K562 (cell line): ENCODE data around the gene NDUFB10.

ENCODE experiments used
- EP400 ChIP-seq: fragments of 450-650 bp; IDR thresholded peaks from 2 replicates; pipeline ENCODE4 v1.6.1; 2017; ENCODE audit warnings: antibody characterized with exemption, mild to moderate bottlenecking, moderate library complexity
- NFE2L1 ChIP-seq: fragments of 450-650 bp; IDR thresholded peaks from 2 replicates; pipeline ENCODE4 v1.6.1; 2016; ENCODE audit warnings: missing genetic modification characterization, low read depth, mild to moderate bottlenecking, missing compliant biosample characterization, moderate library complexity, borderline replicate concordance
- POLR2A ChIP-seq: fragments of 450-650 bp; conservative IDR thresholded peaks from 2 replicates; pipeline ENCODE4 v1.6.1; 2016
- SRF ChIP-seq, 2 experiments: fragments of 250-450, 450-650 bp in 1 of 2; sonication (Bioruptor Pico) in 1 of 2; sonication (generic) in 1 of 2; formaldehyde crosslinking; IDR thresholded peaks; 2 replicates each; pipeline versions ENCODE4 v1.5.0 to v1.5.1; 2020 to 2022; ENCODE audit warnings: mild to moderate bottlenecking in 1 of 2, missing genetic modification reagents in 1 of 2
- ZNF140 ChIP-seq: fragments of 250-450 bp; sonication (Bioruptor Pico); IDR thresholded peaks from 2 replicates; pipeline ENCODE4 v1.8.0; 2021; ENCODE audit warnings: moderate library complexity, mild to moderate bottlenecking, inconsistent platforms
- TF ChIP-seq, protein P1 (sequence below), 3 experiments: IDR thresholded peaks in 2 of 3; conservative IDR thresholded peaks in 1 of 3; 2 replicates each; pipeline ENCODE4 v1.5.1; 2011 to 2012; ENCODE audit warnings: low read length in 3 of 3, mild to moderate bottlenecking in 3 of 3, control low read depth in 2 of 3, improper control_type of control experiment in 1 of 3, inconsistent platforms in 1 of 3, low read depth in 1 of 3, mixed read lengths in 1 of 3, moderate library complexity in 1 of 3; ENCODE audit not compliant: insufficient read depth in 2 of 3

DNA sequence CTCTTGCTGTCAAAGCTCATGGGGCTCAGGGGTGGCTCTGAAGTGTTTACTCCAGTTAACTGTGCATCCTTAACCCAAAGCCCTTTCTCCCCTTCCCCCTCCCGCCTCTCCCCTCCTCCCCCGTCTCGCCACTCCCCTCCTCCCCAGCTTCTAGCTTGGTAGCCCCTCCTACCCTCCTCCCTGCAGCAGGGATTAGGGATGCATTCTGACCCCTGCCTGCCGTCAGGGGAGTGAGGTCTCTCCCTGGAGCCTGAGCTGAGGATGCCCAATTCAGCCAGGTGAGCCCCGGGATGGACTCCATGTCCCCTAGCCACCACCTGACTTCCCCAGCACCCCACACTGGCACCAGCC lies 42.7 kb upstream of the NDUFB10 start:
- TF ChIP-seq EP400 (no peak), POLR2A (no peak), NFE2L1 (tag) (no peak), SRF (CRISPR knock-in tag; IDR thresholded peaks at IDR 0.05) (no peak), ZNF140 (CRISPR knock-in tag) (no peak)
- TF ChIP-seq, protein P1, sequence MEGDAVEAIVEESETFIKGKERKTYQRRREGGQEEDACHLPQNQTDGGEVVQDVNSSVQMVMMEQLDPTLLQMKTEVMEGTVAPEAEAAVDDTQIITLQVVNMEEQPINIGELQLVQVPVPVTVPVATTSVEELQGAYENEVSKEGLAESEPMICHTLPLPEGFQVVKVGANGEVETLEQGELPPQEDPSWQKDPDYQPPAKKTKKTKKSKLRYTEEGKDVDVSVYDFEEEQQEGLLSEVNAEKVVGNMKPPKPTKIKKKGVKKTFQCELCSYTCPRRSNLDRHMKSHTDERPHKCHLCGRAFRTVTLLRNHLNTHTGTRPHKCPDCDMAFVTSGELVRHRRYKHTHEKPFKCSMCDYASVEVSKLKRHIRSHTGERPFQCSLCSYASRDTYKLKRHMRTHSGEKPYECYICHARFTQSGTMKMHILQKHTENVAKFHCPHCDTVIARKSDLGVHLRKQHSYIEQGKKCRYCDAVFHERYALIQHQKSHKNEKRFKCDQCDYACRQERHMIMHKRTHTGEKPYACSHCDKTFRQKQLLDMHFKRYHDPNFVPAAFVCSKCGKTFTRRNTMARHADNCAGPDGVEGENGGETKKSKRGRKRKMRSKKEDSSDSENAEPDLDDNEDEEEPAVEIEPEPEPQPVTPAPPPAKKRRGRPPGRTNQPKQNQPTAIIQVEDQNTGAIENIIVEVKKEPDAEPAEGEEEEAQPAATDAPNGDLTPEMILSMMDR (IDR thresholded peaks at IDR 0.05 in 2 of 3, conservative IDR thresholded peaks at IDR 0.05 in 1 of 3; ENCODE audit: insufficient read depth in 2 of 3, low read depth in 1 of 3, low read length in 3 of 3), result no peak
